HUDEP-2 (cell line): ENCODE results near the gene GALR3.
"Not testable (repeated sequence)": the region's sequence is repeated elsewhere in the genome, so short reads cannot be mapped to it uniquely, and the experiment has no call there.

Source experiments
- DNase-seq, 76 experiments: peaks; one replicate each; lab custom pipeline; 2025; ENCODE audit not compliant: unreplicated experiment in 76 of 76; lab: John Stamatoyannopoulos, UW

GALR3 gene, protein sequence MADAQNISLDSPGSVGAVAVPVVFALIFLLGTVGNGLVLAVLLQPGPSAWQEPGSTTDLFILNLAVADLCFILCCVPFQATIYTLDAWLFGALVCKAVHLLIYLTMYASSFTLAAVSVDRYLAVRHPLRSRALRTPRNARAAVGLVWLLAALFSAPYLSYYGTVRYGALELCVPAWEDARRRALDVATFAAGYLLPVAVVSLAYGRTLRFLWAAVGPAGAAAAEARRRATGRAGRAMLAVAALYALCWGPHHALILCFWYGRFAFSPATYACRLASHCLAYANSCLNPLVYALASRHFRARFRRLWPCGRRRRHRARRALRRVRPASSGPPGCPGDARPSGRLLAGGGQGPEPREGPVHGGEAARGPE

GRCh38 chr22:37823134-37823985 is at the start of gene GALR3:
Gene GALR3 (plus strand): TSS chr22:37823382. CDS start chr22:37823407, 25 bp downstream.
- no peak for DNase-seq

- no peak for DNase-seq
Measured at GRCh38 chr22:37774728-37775127, 48.5 kb upstream of the GALR3 start.

DNA sequence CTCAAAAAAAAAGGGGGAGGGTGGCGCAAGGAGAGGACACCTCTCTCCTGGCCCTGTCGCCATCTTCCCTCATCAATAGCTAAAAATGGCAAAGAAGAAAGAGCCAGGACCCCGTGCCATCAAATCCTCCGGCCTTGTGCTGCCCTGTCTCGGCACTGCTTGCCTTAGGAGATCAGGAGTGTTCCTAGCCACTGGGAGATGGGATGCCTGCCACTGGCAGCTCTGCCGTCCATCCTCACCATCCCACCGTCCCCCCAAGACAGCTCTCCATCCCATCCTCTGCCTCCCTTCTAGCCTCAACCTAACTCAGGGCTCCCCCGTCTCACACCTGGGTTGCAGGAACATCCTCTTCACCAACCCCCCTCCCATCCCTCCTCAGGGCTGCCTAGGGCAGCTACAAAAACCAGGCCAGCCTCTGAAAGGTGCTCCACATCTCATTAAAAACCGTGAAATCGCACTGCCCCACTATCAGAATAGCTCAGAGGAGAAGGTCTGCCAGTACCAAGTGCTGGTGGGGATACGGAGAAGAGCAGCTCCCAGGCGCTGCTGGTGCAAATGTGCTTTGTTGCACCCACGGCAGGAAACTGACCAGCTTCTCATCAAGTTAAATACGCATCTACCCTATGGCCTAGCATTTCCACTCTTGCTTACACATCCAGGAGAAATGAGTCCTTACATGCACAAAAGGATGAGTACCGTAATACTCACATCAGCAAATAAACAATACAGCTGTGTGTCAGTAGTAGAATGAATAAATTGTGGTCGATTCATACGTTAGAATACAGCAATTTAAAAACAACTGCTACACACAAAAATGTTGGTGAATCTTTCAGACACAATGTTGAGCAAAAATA is 47.2 kb upstream of the GALR3 start:
- no peak for DNase-seq

DNA sequence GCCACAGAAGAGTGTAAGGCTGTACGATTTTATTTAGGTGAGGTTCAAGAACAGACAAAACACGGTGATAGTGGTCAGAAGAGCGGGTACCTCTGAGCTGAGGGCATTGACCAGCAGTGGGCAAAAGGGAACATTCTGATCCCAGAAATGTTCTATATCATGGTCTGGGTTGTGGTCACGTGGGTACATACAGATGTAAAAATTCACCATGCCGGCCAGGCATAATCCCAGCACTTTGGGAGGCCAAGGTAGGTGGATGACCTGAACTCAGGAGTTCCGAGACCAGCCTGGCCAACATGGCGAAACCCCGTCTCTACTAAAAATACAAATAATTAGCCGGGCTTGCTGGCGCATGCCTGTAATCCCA is 46.6 kb upstream of the GALR3 start:
- DNase-seq = no peak

- peak in 2 of 76 experiments; percentile 6 to 29 for DNase-seq
Measured at GRCh38 chr22:37777122-37777687, 46.0 kb upstream of the GALR3 start.

DNA sequence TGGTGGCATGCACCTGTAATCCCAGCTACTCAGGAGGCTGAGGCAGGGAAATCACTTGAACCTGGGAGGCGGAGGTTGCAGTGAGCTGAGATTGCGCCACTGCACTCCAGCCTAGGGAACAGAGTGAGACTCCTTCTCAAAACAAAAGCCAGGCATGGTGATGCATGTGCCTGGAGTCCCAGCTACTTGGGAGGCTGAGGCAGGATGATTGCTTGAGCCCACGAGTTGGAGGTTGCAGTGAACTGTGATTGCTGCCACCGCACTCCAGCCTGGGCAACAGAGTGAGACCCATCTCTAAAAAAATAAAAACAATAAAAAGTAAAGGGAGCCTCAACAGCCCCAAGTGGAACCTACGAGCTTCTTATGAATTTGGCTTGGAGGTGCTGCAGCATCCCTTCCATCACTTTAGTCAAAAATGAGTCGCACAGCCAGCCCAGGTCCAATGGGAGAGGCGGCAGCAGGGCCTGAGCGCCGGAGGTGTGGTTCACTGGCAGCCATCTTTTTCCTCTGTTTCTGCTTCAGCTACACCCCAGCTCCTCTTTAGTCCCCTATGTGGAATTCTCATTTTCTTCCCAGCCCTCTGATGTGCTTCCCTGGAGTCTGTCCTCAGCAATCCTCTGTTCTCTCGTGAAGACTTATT is 44.7 kb upstream of the GALR3 start:
- no peak for DNase-seq

- DNase-seq = peak in 11 of 76 experiments; percentile 1 to 40 (median 6)
Measured at GRCh38 chr22:37781434-37782059, 41.6 kb upstream of the GALR3 start.

DNA sequence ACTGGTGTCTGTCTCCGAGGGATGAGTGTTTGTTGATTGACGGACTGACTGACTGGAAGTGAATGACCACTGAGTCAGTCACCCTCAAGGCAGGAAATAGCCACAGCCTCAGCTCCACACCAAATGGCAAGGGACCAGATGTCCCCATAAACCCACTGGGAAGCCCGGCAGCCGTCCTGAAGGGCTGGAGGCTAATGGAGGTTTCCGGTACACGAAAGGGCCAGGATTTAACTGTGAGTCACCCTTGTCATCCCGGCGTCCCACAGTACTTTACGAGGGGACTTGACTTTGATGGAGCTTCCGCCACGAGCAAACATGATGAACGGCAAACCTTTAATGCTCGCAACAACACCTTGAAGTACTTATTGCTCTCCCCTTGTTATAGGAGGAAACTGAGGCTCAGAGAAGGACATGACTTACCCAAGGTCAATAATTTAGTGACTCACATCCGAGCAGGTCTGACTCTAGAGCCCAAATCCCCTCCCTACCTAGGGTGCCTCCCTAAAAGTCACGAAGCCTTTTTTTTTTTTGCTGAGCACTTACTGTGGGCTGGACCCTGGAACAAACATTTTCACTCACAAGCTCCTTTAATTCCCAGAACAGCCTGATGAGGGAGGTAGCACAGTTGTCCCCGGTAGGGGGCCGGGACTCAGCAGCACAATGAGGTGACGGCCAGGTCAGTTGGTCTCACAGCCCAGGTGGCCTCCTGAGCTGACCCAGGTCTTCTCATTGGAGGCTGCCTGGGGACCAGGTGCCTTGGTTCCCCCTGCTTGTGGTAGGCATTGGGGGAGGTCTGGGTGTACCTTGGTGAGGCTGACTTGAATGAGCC is 40.6 kb upstream of the GALR3 start:
- DNase-seq = peak in 1 of 76 experiments; percentile 4

- DNase-seq = no peak
Measured at GRCh38 chr22:37784829-37785495, 38.2 kb upstream of the GALR3 start.

GRCh38 chr22:37790234-37790633 is 32.9 kb upstream of the GALR3 start:
- DNase-seq = no peak

GRCh38 chr22:37792494-37792893 is 30.7 kb upstream of the GALR3 start:
- DNase-seq = no peak

DNA sequence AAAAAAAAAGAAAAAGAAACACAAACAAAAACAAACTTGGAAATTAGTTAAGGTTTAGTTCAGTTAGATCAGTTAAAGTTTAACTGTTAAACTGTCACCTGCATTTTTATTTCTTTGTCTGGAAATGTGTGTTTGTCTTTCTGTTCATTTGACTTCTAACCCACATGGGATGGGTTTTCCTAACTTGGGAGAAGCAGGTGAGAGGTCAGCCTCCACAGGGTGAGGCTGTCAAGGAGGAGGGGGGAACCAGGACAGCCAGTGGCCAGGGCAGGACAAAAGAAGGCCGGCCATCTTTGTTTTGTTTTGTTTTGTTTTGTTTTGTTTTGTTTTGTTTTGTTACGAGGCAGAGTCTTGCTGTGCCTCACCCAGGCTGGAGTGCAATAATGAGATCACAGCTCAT is 28.8 kb upstream of the GALR3 start:
- no peak for DNase-seq

GRCh38 chr22:37796079-37796478 is 27.1 kb upstream of the GALR3 start:
- no peak for DNase-seq

- not testable (repeated sequence) for DNase-seq
Measured at GRCh38 chr22:37797259-37797658, 25.9 kb upstream of the GALR3 start.

GRCh38 chr22:37797874-37798500 is 25.2 kb upstream of the GALR3 start:
- no peak for DNase-seq

DNA sequence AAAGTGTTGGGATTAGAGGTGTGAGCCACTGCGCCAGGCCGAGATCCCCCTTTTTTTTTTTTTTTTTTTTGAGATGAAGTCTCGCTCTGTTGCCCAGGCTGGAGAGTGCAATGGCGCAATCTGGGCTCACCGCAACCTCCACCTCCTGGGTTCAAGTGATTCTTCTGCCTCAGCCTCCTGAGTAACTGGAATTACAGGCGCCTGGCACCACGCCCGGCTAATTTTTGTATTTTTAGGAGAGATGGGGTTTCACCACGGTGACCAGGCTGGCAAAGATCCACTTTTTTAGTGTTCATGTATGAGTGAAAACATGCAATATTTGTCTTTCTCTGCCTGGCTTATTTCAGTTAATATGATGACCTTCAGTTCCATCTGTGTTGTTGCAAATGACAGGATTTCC is 23.2 kb upstream of the GALR3 start:
- not testable (repeated sequence) for DNase-seq

- peak in 3 of 76 experiments; percentile 20 to 60 (median 39) for DNase-seq
Measured at GRCh38 chr22:37801946-37802309, 21.3 kb upstream of the GALR3 start.
